Glomerular visceral epithelial cell (primary cell): ENCODE measurements around the gene RAB34.

Experiments
- DNase-seq: peaks from one replicate; pipeline ENCODE4 v3.0.0-alpha.2; 2016; ENCODE audit errors: extremely low spot score

The RAB34 gene

GRCh38 chr17:28675980-28676379, 41.7 kb downstream of the RAB34 start:
- DNase-seq = peak; percentile 16

DNA sequence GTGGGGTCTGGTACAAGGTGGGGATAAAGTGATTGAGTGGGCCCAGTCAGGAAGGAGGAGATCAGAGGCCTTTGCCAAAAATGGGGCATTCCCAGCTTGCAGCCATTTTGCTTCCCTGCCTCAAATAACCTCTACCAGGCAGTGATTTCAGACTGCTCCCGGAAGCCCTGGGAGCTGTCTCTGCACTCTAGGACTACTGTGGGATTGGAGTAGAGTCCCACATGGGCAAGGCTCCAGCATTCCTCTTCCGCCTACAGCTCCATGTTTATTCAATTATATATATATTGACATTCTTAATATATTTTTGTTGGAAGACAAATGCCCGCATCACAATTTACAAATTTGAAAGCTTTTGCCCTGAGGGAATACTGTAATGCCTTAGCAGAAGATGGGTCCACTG, 42.2 kb downstream of the RAB34 start:
- DNase-seq = no peak

- DNase-seq = no peak
Measured at GRCh38 chr17:28669918-28670317, 47.8 kb downstream of the RAB34 start.

GRCh38 chr17:28667870-28668269, 49.8 kb downstream of the RAB34 start:
- no peak for DNase-seq

DNA sequence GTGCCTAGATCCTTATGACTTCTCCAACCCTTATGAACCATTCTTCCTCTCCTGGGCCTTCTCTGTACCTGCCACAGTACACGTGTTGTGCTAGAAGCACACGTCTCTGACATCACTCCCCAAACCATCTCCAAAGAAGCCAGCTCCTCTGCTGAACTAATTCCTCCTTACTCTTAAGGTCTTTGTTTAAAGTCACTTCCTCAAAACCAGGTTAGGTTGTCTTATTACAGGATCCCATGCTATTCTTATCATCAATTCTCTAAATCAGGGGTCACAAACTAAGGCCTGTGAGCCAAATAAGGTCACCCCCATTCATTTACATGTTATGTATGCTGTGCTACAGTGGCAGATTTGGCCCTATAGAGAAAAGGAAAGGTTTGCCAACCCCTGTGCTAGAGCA, 51.7 kb downstream of the RAB34 start:
- DNase-seq = no peak
